NK-92 (cell line): Measurements from ENCODE around the gene ANKRD55.
"Not testable (repeated sequence)": the region's sequence is repeated elsewhere in the genome, so short reads cannot be mapped to it uniquely, and the experiment has no call there.

Source experiments
- DNase-seq: peaks from one replicate; lab custom pipeline; 2025; ENCODE audit not compliant: unreplicated experiment; lab: John Stamatoyannopoulos, UW

The ANKRD55 gene

DNA sequence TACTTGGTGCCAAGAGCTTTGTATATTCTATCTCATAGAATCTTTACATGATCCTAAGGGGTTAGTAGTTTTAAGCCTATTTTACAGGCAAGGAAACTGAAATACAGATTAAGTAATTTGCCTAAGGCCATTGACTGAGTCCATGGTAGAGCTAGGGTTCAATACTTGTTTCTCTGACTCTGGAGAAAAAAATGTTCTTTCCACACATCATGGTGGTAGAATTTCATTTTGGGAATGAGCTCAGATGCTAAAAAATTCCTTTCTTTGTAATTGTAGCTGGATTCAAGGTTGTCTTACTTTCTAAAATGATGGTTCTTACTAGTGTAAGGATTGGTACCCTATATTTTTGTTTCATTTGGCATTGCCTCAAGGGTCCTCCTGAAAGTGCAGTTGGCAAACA, 86.0 kb downstream of the ANKRD55 start:
- no peak for DNase-seq

DNA sequence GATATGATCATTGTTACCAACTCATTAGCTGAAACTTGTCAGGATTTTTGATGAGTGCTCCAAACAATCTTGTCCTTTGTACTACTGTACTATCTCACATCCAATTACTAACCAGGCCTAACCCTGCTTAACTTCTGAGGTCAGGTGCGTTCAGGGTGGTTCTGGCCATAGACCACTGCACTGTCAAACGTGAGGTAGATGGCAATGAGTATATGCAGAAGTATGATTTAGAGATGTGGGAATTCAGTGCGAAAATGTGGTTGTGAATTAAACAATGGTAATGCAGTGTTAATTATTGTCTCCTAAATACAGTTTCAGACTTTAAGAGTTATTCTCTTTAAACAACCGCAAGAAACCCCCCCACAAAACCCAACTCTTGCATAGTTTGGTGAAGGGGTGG, 86.5 kb downstream of the ANKRD55 start:
- DNase-seq, result no peak

DNA sequence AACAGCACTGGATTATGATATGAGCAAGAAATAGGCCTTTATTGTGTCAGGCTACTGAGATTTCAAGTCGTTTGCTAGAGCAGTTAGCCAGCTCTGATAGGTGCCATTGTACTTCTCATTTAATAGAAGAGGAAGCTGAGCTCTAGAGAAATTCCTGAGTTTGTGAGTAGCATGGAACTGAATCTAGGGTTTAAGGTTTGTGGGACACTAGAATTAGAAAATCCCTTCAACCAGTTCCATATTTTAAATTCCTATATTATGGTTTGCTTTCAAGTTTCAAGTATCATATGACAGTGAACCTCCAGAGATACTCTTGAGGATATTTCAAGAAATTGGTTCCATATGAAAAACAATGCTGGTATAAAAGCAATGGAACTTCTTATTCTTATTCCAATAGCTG, 87.6 kb downstream of the ANKRD55 start:
- no peak for DNase-seq

DNA sequence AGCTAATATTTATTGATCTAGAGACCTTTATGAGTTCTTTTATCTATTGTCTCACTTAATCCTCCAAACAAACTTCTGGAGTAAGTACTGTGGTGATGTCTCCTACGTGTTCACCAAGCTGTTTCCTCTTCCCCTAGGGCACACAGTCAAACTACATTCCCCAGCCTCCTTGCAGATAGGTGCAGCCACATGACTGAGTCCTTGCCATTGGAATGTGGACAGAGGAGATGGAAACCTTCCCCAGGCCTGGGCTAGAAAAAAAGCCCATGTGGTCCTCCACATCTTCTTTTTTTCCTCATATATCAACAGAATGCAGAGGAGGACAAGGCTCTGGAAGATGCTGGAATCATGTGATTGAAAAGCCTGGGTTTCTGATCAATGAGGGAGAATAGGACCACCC, 88.0 kb downstream of the ANKRD55 start:
- DNase-seq, result no peak

DNA sequence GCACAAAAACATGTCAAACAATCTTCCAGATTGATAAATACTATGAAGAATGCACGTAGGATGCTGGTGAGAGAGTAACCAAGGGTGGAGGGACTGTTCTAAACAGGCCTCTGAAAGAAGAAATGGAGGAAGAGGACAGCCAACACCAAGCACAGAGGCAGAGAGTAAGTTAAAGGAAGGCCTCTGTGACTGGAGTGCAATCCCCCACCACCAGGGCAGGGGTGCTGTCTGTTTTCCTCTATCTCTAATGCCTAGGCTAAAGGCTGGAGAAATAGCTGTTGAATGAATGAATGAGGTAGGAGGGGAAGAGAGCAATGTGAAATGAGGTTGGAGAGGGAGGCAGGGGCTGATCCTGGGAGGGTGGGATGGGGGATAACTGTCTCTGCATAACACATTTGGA, 88.9 kb downstream of the ANKRD55 start:
- DNase-seq, result no peak

DNA sequence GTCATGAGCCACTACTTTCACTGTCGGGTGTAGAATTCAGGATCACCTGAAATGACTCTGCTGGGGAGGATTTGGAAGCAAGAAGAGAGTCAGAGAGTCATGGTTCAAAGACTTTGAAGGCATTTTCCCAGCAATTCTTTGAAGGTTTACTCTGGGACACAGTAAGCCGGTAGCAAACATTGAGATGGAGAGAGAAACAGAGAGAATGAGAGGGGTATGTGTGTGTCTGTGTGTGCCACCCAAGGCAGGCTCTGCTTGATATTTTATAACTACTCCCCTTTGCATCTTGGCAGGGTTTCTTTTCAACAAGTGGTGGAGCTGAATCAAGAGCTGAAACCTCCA, 89.8 kb downstream of the ANKRD55 start:
- DNase-seq, result no peak

DNA sequence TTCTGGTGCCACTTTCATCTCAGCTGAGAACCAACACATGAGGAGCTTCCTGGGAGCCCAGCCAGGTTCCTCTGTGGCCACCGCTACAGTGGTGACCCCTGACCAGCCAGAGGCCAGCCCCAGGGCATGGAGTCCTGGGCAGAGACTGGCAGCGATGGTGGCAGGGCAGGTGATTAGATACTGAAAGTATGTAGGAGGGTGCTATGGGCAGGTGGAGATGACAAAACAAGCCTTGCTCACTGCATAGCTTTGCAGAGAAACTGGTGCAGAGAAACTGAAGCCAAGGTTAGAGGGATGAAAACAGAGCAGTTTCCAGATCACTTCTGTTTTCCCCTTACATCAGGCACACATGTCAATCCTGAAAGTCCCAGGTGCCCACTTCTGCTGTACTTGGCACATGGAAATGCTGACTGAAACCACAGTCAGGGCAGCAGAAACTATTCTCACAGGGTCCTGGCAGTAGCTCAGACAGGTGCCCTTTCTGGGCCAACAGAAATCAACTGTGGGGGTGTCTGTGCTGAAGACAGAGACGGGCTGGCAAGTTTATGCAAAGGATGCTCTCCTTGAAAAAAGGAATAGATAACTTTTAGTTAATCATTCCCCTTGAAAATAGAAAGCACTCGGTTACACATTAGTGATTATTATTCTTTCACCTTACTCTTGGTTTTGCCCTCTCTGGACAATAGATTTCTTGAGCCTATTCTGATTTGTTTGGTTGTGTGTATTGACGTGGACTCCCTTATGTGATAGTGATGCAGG, 90.3 kb downstream of the ANKRD55 start:
- no peak for DNase-seq

DNA sequence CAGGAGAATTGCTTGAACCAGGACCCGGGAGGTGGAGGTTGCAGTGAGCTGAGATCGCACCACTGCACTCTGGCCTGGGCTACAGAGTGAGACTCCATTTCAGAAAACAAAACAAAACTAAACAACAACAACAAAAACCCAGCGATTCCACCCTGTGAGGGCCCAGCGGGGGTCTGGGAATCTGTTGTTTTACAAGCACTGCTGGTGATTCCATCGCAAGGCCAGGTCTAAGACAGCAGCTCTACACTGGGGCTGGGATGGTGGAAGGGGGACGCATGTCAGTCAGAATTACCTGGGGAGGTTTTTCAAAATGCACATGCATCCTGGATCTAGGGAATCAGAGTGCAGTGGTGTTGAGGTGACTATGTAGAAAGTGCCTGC, 90.9 kb downstream of the ANKRD55 start:
- DNase-seq, result no peak

DNA sequence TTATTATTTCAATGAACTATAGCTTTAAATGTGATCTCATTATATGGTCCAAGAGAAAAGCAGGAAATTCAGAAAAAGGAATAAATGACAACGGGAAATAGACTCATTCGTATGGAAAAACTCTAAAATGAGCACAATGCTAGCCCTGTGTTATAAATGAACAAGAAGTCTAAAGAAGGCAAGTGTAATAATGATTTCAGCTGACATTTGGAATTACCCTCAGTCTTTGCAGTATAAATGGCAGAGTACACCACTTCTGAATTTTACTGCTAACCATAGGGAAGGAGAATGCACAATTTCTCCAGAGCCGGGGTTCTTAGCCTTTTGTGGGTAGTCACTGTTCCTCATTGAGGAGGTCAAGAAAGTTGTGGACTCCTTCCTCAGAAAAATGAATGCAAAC, 93.1 kb downstream of the ANKRD55 start:
- no peak for DNase-seq

DNA sequence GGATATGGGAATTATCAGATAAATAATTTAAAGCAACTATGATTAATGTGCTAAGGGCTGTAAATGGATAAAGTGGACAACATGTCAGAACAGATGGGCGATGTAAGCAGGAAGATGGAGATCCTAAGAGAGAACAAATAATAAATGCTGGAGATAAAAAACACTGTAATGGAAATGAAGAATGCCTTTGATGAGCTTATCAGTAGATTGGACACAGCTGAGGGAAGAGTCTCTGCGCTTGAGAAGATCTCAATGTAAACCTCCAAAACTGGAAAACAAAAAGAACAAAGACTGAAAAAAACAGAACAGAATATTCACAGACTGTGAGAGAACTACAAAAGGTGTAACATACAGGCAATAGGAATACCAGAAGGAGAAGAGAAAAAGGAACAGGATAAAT, 102.5 kb downstream of the ANKRD55 start:
- no peak for DNase-seq

DNA sequence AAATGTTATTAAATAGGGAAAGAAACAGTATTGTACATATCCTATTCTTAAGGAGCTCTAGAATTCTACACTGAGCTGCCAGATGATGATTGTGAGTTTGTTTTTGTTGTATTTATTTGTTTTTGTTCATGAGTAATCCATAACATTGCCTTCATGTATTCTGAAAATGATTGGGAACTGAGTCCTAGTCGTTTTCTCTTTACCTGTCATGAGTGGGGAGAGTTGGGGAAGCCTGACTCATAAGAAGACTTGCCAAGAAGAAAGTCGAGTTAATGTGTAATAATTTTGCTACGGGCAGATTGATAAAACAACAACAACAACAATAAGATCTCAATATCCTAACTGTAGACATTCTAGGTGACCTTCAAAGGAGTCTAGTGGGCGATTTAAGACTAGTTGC, 103.8 kb downstream of the ANKRD55 start:
- DNase-seq, result no peak

DNA sequence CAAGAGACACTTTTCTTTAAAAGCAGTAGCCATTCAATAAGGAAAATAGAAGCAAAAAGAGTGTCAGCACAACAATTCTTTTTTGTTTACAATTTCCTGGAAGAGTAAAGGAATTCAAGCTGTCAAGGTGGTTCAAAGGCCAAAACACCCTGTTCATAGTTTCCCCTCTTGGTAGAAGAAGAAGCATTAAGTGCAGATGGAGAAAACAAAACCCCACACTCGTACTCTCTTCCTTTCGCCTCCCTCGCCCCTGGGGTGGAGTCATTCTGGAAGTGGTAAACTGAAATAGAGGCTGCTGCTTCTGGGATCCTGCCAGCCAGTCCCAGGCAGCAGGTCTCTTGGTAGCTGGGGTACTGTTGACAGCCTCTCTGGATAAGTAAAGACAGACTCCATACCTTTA, 105.0 kb downstream of the ANKRD55 start:
- no peak for DNase-seq

DNA sequence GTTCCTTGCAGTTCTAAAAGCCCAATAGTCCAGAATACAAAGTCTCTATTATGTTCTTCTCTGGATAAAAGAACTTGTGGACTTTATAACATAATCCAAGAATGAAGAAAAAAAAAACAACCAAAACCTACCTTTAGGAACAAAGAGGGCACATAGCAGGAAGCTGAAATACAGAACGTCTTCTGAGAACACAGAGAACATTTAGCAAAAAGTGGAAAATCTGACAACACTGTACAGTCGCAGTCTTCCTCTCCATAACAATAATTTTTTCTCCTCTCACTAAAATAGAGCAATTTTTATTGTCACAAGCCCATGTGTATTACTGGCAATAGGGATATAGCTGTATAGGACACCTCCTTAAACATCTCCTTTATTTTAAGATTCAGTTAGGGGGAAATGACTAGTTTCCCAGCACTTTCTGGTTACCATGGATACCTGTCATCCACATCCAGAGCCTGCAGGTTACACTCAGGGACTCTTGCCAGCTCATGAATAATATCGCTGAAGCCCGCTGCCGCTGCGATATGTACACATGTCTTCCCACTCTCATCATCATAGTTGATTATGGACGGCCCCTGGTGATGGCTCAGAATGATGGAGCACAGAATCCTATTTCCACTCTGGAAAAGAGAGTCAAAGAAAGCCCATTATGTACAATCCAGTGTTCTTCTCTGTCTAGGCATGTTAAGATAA, 106.5 kb downstream of the ANKRD55 start:
- no peak for DNase-seq

DNA sequence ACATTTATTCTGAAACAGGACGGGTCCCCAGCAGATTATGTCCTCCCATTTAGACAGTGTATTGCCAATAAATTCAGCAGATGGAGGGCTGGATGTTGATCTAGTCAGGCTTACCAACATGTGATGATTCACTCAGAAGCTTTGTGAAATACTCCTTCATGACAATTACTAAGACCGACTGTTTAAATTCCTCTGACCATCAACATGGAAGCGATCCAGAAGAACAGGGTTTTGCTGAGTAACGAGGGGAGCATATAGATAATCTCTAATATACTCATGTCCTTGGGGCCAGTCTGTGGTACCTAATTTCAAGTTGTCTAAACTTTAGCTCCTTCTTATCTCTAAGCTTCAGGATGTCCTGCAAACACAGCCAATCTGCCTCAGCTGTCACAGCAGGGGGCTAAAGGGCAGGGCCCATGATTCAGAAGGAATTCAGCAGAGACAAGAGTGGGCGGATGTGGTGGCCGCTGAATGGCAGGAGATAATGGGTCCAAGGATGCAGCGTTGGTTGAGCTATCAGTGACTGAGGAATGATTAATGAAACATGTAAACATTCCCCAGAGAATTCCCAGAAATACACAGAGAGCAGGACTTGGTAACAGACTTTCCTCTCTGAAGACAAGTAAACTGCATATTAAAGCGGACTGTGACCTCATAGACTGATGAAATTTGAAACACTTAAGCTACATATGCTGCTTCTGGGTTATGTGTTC, 109.4 kb downstream of the ANKRD55 start:
- DNase-seq, result no peak

DNA sequence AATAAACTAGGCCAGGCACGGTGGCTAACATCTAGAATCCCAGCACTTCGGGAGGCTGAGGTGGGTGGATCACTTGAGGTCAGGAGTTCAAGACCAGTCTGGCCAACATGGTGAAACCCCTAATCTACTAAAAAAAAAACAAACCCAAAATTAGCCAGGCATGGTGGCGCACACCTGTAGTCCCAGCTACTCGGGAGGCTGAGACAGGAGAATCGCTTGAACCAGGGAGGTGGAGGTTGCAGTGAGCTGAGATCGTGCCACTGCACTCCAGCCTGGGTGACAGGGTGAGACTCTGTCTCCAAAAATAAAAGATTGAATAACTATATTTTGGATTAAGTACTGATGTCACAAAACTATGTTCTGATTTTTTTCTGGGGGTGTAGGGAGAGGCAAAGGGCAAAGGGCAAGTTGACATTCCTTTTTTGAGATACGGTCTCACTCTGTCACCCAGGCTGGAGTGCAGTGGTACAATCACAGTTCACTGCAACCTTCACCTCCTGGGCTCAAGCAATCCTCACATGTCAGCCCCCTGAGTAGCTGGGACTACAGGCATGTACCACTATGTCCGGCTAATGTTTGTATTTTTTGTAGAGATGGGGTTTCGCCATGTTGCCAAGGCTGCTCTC, 110.7 kb downstream of the ANKRD55 start:
- not testable (repeated sequence) for DNase-seq

DNA sequence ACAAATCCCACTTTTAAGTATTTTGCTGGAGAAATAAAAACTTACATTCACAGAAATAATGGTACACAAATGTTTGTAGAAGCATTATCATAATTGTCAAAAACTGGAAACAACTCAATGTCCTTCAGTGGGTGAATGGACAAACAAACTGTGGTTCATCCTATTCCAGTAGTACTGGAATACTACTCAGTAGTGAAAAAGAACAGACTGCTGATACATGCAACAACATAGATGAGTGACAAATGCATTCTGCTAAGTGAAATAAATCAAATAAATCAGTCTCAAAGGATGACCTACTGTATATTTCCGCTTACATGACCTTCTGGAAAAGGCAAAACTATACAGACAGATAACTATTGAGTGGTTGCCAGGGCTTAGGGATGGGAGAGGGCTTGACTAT, 114.1 kb downstream of the ANKRD55 start:
- DNase-seq, result no peak

DNA sequence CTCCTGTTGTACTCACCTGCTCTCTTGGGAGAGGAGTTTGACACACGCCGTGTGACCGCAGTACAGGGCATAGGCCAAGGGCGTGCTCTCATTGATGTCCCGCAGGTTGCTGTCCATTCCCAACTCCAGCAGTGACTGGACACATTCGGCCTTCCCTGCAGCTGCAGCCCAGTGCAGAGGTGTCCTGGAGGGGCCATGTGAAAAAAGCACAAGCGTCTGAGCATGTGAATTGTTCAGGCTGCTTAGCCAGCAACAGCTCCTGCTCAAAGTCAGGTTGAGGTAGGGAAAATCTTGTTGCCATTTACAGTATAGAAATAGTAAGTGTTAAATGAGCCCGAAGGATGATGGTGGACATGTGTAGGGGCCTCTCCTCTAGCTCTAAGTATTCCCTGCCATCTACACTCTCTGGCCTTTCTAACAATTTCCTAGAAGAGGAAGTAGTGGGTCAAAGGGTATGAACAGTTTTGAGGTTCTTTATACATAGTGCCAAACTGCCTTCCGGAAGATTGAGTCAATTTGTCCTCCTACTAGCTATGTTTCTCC, 116.5 kb downstream of the ANKRD55 start:
- no peak for DNase-seq

DNA sequence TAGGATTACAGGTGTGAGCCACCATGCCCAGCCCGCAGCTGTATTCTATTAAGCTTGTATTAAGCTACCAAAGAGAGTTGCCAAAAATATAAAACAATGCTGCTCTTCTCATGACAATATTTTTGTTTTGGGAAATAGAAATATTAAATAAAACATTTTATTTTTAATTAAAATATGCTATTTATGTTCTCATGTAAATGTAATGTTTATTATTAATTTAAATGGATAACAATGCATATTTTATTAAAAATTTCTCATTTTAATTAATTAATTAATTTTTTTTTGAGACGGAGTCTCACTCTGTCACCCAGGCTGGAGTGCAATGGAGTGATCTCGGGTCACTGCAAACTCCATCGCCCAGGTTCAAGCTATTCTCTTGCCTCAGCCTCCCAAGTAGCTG, 117.5 kb downstream of the ANKRD55 start:
- no peak for DNase-seq

DNA sequence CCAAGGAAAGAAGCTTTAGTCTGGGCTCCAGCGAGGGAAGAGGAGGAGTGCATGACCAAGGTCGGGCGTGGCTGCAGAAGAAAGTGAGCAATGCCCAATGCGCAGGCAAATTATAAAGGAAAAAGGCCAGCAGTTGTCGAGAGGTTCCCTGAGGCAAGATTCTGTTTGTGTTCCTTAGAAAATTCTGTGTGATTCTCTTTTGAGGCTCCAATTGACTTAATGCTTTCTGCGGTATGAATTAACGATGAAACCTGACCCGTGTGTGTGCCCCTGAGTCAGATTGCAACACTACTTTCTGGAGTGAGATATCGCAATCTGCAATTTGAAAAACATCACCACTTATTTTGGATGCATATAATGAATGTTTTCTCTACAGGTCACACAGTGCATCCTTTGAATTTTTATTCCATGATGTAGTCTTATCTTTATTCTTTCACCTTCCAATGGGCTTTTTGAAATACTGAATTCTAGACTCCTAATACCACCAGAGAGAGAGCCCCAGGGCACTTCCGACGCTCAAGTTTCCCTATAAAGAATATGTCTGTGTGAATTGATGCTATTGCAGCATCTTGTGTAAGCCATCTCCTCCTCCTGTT, 120.5 kb downstream of the ANKRD55 start:
- DNase-seq, result no peak

DNA sequence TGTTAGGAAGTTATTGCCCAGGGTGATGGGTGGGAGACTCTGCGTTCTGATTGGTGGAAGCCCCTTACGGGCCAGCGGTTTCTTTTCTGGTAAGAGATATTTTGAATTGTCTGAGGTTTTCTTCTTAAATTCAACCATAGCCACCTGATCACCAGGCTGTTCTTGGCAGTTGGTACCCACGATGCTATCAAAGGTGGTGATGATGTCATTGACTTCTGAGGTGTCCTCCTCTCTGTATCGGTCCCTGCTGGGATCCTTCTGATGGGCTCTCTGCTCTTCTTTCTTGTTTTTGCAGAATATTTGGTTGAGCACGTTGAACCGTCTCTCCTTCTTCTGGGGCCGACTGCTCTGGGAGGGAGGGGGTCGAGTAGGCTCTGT, 121.7 kb downstream of the ANKRD55 start:
- DNase-seq, result no peak

DNA sequence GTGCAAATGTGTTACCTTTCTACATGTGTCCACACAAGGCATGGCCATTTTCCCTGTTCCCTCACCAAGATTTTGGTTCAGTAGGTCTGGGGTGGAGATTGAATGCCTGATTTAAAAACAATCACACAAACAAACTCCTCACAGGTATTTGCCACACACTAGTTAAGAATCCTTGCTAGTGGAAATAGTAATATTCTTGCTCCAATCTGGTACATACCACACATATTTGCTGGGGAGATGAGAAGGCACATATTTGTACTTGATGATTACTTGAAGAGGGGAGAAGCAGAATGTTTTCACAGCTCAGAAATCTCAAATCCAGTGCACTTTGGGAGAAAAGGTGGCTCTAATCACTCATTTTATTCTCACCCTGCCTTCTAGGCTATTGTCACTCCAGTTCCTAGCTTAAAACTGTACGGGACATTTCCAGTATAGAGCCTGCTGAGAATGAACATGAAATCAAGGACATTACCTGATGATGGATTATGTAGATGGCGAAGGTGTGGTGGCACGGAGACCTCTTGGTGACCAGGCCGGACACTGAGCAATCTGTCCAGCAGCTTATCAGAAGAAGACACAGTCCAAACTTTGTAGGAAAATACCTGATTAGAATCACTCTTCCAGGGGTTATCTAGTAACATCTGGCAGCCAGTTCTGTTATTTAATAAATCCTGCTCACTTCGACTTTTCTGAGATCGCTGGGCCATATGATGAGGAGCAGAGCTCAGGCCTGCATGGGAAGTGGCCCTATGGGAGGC, 122.3 kb downstream of the ANKRD55 start:
- no peak for DNase-seq
